Gastroesophageal sphincter (tissue), 4 donors: ENCODE measurements around the gene SNX15. TPM values are rescaled to one million over a fixed set of nuclear protein-coding genes. Genes with fewer than 3 reads are reported as not detected.

ENCODE experiments used
- ATAC-seq: fragments of 150-250 bp; one replicate; pipeline ENCODE4 v1.9.1; 2016; ENCODE audit warnings: mild to moderate bottlenecking, moderate library complexity
- H3K27ac ChIP-seq, 4 donors: fragments of 200-600 bp; sonication (generic) in 3 of 4; 1 replicate in 3 of 4; 2 replicates in 1 of 4; pipeline ENCODE4 v1.5.1; 2016 to 2019
- H3K27me3 ChIP-seq: fragments of 200-600 bp; sonication (generic); one replicate; pipeline ENCODE4 v1.5.1; 2019
- H3K36me3 ChIP-seq, 2 donors: fragments of 200-600 bp; sonication (generic); one replicate each; pipeline ENCODE4 v1.5.1; 2019; ENCODE audit warnings: control low read depth in 1 of 2
- H3K4me1 ChIP-seq, 3 donors: fragments of 200-600 bp; sonication (generic); 1 replicate in 2 of 3; 2 replicates in 1 of 3; pipeline ENCODE4 v1.5.1; 2016 to 2019; ENCODE audit warnings: control low read depth in 2 of 3
- H3K4me3 ChIP-seq, 2 donors: fragments of 200-600 bp; sonication (generic); one replicate each; pipeline ENCODE4 v1.5.1; 2019; ENCODE audit warnings: mild to moderate bottlenecking in 1 of 2, moderate library complexity in 1 of 2
- H3K9me3 ChIP-seq, 3 donors: fragments of 200-600 bp; sonication (generic); one replicate each; pipeline ENCODE4 v1.5.1; 2017 to 2019; ENCODE audit warnings: control low read depth in 2 of 3
- EP300 ChIP-seq: sonication (generic); formaldehyde crosslinking; IDR thresholded peaks from one replicate; pipeline ENCODE4 v1.6.1; 2017; ENCODE audit warnings: antibody characterized with exemption, mild to moderate bottlenecking
- POLR2A ChIP-seq, 2 donors: fragments of 450-650 bp; IDR thresholded peaks; one replicate each; pipeline ENCODE4 v1.6.1; 2017; ENCODE audit warnings: antibody characterized with exemption in 2 of 2, mild to moderate bottlenecking in 2 of 2, moderate library complexity in 1 of 2
- POLR2AphosphoS5 ChIP-seq: sonication (generic); formaldehyde crosslinking; IDR thresholded peaks from one replicate; pipeline ENCODE4 v1.6.1; 2017; ENCODE audit warnings: antibody characterized with exemption
- WGBS, 2 donors: methylation state at CpG; one replicate each; pipeline ENCODE4 v1.1.5; 2018; ENCODE audit warnings: low coverage in 1 of 2; 5-methylcytosine and 5-hydroxymethylcytosine counted together
- total RNA-seq, 4 donors: library from RNA; depleted of rRNA; stranded (reverse); fragments of >200 nt; gene quantifications; one replicate each; pipeline ENCODE4 v1.1.0, GENCODE V29; 2016
- TF ChIP-seq, protein P1 (sequence below), 4 experiments: fragments of 200-600 bp in 2 of 4; fragments of 450-650 bp in 2 of 4; sonication (generic) in 1 of 4; IDR thresholded peaks; one replicate each; pipeline ENCODE4 v1.5.1; 2017 to 2019; ENCODE audit warnings: antibody characterized with exemption in 4 of 4, mild to moderate bottlenecking in 2 of 4, moderate library complexity in 2 of 4

The SNX15 gene
- total RNA-seq, 4 donors from 2014 or later = 23.6 to 42.5 (median 30.1) TPM

DNA sequence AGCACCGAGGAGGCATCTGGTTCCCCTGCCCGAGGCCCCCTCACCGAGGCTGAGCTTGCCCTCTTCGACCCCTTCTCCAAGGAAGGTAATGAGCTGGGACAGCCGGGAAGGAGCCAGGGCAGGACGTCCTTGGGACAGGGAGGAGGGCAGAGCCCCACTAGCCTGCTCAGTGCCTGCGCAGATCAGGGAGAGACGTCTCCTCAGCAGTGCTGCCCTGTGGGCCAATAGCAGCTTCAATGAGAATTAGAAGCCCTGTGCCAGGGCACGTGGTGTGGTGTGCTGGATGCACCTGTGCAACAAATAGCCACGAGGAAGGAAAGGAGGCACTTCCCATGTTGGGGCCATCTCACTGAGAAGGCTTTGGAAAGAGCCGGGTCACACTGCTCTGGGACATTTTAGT lies 8.3 kb downstream of the SNX15 start:
- peaks cover 0 to 95% of the 10 kb centered on the region in 2 donors for H3K36me3 ChIP-seq
- no peak for TF ChIP-seq POLR2A (IDR thresholded peaks at IDR 0.05)
- TF ChIP-seq, protein P1, sequence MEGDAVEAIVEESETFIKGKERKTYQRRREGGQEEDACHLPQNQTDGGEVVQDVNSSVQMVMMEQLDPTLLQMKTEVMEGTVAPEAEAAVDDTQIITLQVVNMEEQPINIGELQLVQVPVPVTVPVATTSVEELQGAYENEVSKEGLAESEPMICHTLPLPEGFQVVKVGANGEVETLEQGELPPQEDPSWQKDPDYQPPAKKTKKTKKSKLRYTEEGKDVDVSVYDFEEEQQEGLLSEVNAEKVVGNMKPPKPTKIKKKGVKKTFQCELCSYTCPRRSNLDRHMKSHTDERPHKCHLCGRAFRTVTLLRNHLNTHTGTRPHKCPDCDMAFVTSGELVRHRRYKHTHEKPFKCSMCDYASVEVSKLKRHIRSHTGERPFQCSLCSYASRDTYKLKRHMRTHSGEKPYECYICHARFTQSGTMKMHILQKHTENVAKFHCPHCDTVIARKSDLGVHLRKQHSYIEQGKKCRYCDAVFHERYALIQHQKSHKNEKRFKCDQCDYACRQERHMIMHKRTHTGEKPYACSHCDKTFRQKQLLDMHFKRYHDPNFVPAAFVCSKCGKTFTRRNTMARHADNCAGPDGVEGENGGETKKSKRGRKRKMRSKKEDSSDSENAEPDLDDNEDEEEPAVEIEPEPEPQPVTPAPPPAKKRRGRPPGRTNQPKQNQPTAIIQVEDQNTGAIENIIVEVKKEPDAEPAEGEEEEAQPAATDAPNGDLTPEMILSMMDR (IDR thresholded peaks at IDR 0.05) = no peak
- TF ChIP-seq POLR2AphosphoS5 = no peak
- no peak for TF ChIP-seq EP300
- H3K27me3 ChIP-seq = no peaks in the 10 kb centered on the region
- no peak overlapping the region for H3K4me3 ChIP-seq
- no peak for ATAC-seq
- H3K9me3 ChIP-seq = no peaks in the 10 kb centered on the region
- H3K4me1 ChIP-seq = peaks cover 0 to 26% (median 5%) of the 10 kb centered on the region in 3 donors
- 94% methylated on average over 3 of the region's 11 CpGs; no CpG with 5 or more reads in 1 of the 2 donors for WGBS, 2 donors
- no peak overlapping the region for H3K27ac ChIP-seq

DNA sequence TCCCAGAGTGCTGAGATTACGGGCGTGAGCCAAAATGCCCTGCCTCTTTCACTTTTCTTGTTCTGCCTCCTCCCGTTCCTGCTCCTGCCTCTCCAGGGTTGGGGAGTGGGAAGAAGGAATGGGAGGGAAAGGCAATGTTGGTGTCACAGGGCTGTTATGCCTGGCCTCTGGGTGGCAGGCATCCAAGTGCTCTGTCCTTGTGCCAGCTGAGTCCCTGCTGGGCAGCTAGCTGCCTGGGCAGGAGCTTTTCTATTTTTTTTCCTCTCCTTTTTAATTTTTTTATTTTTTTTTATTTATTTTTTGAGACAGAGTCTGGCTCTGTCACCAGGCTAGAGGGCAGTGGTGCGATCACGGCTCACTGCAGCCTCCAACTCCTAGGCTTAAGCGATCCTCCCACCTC lies 9.7 kb downstream of the SNX15 start:
- peaks cover 0 to 23% (median 8%) of the 10 kb centered on the region in 3 donors for H3K4me1 ChIP-seq
- peak overlapping the region in 1 of 4 donors; percentile 38 for H3K27ac ChIP-seq
- H3K9me3 ChIP-seq = no peaks in the 10 kb centered on the region
- no peak for ATAC-seq
- peaks cover 0 to 81% of the 10 kb centered on the region in 2 donors for H3K36me3 ChIP-seq
- TF ChIP-seq POLR2AphosphoS5 (peak; percentile 6), POLR2A (IDR thresholded peaks at IDR 0.05) (no peak)
- TF ChIP-seq, protein P1 (IDR thresholded peaks at IDR 0.05) = no peak
- no peaks in the 10 kb centered on the region for H3K27me3 ChIP-seq
- H3K4me3 ChIP-seq = no peak overlapping the region
- 56 to 57% methylated on average over 3 of the region's 6 CpGs for WGBS, 2 donors

DNA sequence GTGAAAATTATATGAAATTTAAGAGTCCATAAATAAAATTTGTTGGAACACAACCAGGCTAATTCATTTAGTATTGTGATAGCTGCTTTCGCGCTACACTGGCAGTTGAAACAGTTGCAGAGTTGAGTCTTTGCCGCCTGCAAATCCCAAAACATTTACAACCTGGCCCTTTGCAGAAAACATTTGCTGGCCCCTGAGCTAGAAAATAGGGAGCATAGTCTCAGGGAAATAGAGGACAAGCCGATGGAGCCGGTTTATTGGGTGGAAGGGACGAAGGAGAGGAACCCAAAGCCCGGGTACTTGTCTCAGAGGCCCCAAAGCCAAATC lies 13.2 kb downstream of the SNX15 start:
- no peak for ATAC-seq
- peaks cover 0 to 64% of the 10 kb centered on the region in 2 donors for H3K36me3 ChIP-seq
- no peaks in the 10 kb centered on the region for H3K27me3 ChIP-seq
- WGBS, 2 donors = 6 to 11% methylated on average over 6 to 7 of the region's 7 CpGs
- TF ChIP-seq, protein P1 (IDR thresholded peaks at IDR 0.05) = no peak
- TF ChIP-seq EP300 (no peak), POLR2AphosphoS5 (no peak)
- peak overlapping the region; percentile 59 to 90 for H3K4me3 ChIP-seq
- peaks cover 0 to 49% (median 12%) of the 10 kb centered on the region in 3 donors for H3K4me1 ChIP-seq
- H3K27ac ChIP-seq = peak overlapping the region; percentile 60 to 95 (median 94)
- no peaks in the 10 kb centered on the region for H3K9me3 ChIP-seq

DNA sequence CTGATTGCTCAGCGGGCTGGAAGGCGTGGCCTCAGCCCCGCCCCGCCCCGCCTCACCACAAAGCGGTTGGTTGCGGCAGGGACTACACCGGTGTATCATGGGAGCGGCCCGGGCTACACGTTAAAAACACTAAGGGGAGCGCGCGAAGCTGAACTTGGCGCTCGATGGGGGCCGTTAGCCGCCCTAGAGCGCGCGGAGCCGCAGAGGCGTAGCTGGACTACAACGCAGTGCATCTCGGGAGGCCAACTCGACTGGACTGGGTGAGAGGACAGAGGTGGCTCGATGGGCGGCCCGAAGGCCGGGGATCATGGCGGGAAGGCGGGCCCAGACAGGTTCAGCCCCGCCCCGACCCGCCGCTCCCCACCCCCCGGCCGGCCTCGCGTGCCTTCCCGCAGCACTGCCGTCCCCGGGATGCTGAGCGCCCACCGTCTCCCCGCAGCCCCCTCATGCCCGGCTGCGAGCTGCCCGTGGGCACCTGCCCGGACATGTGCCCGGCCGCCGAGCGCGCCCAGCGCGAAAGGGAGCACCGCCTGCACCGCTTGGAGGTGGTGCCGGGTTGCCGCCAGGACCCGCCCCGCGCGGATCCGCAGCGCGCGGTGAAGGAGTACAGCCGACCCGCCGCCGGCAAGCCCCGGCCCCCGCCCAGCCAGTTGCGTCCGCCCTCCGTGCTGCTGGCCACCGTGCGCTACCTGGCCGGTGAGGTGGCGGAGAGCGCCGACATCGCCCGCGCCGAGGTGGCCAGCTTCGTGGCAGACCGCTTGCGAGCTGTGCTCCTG lies 13.8 kb downstream of the SNX15 start, which contains the start of gene SAC3D1:
Gene SAC3D1, plus strand, starts transcription at position 364 of the 776 bp plus-strand sequence. Its CDS starts 83 bp downstream, at position 447.
- peaks cover 0 to 54% (median 12%) of the 10 kb centered on the region in 3 donors for H3K4me1 ChIP-seq
- WGBS, 2 donors = 0% methylated on average over 7 of the region's 91 CpGs; no CpG with 5 or more reads in 1 of the 2 donors
- no peak for TF ChIP-seq EP300
- peak; percentile 58 for TF ChIP-seq POLR2AphosphoS5
- TF ChIP-seq, protein P1 (IDR thresholded peaks at IDR 0.05) = peak in 1 of 4 experiments; percentile 12
- TF ChIP-seq POLR2A (IDR thresholded peaks at IDR 0.05) = peak in 1 of 2 donors; percentile 17
- H3K9me3 ChIP-seq = no peaks in the 10 kb centered on the region
- no peaks in the 10 kb centered on the region for H3K27me3 ChIP-seq
- H3K36me3 ChIP-seq = peaks cover 0 to 64% of the 10 kb centered on the region in 2 donors
- peak within 1 kb of the TSS; percentile 60 to 95 (median 94) for H3K27ac ChIP-seq
- peak within 1 kb of the TSS; percentile 59 to 90 for H3K4me3 ChIP-seq
- peak; percentile 95 for ATAC-seq

- H3K4me1 ChIP-seq = peaks cover 0 to 62% (median 13%) of the 10 kb centered on the region in 3 donors
- no peak for ATAC-seq
- H3K36me3 ChIP-seq = peaks cover 0 to 48% of the 10 kb centered on the region in 2 donors
- TF ChIP-seq, protein P1 (IDR thresholded peaks at IDR 0.05) = no peak
- TF ChIP-seq POLR2A (IDR thresholded peaks at IDR 0.05) = no peak
- TF ChIP-seq EP300 = no peak
- no peak for TF ChIP-seq POLR2AphosphoS5
- H3K27me3 ChIP-seq = no peaks in the 10 kb centered on the region
- H3K27ac ChIP-seq = no peak overlapping the region
- H3K9me3 ChIP-seq = no peaks in the 10 kb centered on the region
- WGBS, 2 donors = 75 to 90% methylated on average over 2 to 4 of the region's 6 CpGs
- no peak overlapping the region for H3K4me3 ChIP-seq
These were observed 15.7 kb downstream of the SNX15 start for GRCh38 chr11:65042891-65043290.
